ACHN (cell line): ENCODE data around the gene DYNLRB1.
"Not testable (repeated sequence)": the region's sequence is repeated elsewhere in the genome, so short reads cannot be mapped to it uniquely, and the experiment has no call there.

Source experiments
- DNase-seq: peaks from one replicate; pipeline ENCODE4 v3.0.0-alpha.2; 2015
- in situ Hi-C: cut with HindIII; loops from 2 replicates; pipeline ENCODE4 v1.10.0; 2017; ENCODE audit warnings: low sequenced_read_pairs, low pct_ligation_motif_present, low pct_unique_long_range_greater_than_20kb

DYNLRB1 gene

DNA sequence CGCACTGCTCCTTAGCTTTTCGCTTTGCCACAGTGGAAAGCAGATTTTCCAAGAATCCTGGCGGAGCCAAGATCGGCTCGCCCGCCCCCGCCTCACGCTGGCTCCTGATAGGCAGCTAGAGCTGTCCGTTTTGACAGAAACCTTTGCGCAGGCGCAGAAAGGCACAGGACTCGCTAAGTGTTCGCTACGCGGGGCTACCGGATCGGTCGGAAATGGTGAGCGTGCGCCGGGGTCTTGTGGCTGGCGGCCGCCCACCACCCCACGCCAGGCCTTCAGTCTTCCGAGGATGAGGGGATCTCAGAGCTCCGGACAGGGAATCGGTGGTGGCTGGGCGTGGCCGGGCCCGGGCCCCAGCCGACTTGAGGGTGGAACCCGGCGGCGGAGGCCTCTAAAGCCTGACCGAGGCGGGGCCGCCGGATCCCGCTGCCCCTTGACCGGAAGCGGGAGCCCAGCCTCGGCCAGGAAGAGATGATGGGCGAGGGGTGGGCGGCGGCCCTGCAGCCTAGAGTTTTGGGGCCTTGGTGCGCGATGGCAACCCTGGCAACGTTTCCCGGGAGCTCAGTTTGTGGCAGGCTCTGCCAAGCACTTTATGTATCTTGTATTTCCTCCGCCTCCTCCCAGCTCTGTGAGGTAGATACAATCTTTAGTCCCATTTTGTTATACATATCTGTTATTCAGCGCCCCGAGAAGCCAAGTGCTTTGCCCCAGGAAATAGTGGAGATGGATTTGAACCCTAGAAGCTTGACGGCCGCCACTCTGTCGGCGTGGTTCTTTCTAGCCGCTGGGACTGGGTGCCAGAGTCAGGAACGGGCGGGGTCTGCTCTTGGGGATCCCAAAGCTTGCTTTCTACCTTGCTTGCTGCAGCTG, at the start of gene DYNLRB1:
TSS of gene DYNLRB1 (plus strand) at position 176 of the 867 bp plus-strand sequence. CDS start at position 213, 37 bp downstream.
- DNase-seq: peak; percentile 96
- in situ Hi-C loops: no loop called here

DNA sequence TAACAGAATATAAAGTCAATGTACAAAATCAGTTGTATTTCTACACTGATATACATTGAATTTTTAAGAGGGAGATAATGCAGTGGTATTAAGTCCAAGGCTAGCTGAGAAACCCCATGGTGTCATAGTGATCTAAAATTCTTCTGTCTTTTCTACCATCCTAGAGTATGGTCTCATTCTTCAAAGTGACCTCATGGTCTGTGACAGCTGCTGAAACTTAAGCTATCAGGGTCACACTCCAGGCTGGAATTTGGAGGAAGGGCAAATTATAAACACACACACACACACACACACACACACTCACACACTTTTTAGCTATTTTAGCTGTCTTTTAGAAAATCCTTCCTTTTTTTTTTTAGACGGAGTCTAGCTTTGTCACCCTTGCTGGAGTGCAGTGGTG, 47.3 kb upstream of the DYNLRB1 start:
- DNase-seq: no peak
- in situ Hi-C loops: no loop called here

DNA sequence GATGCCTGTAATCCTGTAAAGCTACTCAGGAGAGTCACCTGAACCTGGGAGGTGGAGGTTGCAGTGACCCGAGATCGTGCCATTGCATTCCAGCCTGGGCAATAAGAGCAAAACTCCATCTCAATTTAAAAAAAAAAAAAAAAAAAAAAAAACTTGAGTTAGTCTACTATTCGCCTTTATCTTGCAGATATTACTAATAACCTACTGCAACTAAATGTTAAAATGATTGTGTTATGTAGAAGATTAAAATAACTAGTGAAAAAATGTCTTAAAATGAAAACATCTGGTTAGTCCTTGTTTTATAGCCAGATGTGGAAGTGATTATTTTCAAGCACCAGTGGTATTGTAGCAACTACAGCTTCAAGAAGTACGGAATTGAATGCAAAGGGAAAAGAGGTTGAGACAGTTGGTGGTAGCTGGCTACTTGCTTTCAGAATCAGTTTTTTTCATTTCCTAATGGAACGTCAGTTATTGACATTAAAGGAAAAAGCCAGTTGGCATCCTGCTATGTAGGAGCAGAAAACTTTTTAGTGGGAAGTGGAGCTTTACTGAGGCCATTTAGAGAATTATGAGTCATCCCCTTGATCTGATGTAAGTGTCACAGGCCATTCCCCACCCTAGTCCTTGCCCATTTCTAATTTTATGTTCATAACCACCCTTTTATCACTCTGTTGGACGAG, 43.8 kb upstream of the DYNLRB1 start:
- peak; percentile 10 for DNase-seq
- in situ Hi-C loops: no loop called here

GRCh38 chr20:34473262-34473883, 42.8 kb upstream of the DYNLRB1 start:
- in situ Hi-C loops: no loop called here

DNA sequence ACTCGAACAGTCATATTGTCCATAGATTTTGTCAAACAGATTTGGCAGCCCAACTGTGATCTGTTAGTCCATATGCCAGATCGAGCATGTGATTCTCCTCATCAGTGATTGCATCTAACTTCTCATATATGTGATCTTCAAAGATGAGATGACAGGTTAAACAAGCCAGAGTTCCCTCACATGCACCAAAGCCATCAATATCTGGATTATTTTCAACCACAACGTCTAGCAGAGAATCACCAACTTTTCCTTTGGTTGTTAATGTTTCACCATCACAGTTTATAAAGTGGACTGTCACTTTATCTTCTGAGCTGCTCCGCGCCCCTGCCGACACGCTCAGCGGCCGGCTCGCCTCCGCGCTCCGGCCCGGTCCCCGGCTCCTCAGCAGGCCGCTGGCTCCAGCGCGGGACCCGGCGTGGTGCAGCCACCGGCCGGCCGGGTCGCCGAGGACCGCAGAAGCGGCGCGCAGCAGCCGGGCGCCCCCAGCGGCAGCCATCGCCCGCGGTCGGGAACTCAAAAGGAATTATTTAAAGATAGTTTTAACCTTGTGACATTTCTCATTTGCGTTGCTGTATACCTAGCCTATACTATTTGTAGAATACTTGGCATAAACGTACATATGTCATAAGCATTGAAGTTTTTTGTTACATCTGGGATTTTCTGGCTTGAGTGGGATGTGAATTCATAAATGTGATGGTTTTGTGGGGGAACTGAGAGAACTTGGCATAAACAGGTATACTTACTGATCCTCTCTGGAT, 40.1 kb upstream of the DYNLRB1 start:
- DNase-seq: peak; percentile 46
- in situ Hi-C loops: no loop called here

More at GRCh38 chr20:34473262-34473883, 42.8 kb upstream of the DYNLRB1 start:
- DNase-seq: peak; percentile 44

DNA sequence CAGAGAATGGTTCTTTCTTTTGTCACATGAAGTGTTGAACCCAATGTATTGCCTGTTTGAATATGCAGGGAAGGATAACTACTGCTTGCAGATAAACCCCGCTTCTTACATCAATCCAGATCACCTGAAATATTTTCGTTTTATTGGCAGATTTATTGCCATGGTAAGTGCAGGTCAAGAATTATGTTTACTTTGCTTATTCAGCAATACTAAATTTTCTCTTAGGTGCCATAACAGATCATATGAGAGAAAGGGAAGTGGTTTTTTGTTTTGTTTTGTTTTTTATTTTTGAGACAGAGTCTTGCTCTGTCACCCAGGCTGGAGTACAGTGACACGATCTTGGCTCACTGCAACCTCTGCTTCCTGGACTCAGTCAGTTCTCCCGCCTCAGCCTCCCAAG, 36.6 kb upstream of the DYNLRB1 start:
- in situ Hi-C loops: no loop called here
- DNase-seq: no peak

DNA sequence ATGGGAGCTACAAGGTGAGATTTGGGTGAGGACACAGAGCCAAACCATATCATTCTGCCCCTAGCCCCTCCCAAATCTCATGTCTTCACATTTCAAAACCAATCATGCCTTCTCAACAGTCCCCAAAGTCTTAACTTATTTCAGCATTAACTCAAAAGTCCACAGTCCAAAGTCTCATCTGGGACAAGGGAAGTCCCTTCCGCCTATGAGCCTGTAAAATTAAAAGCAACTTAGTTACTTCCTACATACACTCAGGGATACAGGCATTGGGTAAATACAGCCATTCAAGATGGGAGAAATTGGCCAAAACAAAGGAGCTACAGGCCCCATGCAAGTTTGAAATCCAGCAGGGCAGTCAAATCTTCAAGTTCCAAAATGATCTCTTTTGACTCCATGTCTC, 34.1 kb upstream of the DYNLRB1 start:
- in situ Hi-C loops, DNase-seq: not testable (repeated sequence)

DNA sequence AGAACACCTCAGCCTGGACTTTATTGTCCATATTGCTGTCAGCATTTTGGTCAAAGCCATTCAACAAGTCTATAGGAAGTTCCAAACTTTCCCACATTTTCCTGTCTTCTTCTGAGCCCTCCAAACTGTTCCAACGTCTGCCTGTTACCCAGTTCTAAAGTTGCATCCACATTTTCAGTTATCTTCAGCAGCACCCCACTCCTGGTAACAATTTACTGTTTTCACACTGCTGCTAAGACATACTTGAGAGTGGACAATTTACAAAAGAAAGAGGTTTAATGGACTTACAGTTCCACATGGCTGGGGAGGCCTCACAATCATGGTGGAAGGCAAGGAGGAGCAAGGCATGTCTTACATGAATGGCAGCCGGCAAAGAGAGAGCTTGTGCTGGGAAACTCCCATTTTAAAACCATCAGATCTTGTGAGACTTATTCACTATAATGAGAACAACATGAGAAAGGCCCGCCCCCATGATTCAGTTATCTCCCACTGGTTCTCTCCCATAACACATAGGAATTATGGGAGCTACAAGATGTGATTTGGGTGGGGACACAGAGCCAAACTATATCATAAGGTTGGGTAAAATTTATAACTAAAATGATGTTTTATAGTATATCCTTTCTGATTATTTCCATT, 32.5 kb upstream of the DYNLRB1 start:
- in situ Hi-C loops, DNase-seq: not testable (repeated sequence)

DNA sequence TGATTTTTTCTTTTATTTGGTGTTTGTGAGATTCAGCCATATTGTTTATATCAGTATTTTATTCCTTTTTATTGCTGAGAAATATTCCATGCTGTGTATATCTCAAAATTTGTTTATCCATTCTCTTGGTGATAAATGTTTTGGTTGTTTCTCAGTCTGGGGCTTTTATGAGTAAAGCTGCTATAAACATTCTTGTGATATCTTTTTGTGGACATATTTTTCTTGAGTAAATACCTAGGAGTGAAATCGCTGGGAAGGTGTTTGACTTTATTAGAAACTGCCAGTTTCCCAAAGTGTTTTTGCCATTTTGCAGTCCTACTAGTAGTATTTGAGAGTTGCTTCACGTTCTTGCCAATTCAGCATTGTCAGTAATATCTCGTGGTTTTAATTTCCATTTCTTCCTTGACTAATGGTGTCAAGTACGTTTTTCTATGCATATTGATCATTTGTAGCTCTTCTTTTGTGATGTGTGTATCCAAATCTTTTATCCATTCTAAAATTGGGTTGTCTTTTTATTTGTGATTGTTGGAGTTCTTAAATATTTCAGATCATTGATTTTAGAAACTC, 31.1 kb upstream of the DYNLRB1 start:
- DNase-seq: no peak
- in situ Hi-C loops: no loop called here

GRCh38 chr20:34491226-34491931, 24.8 kb upstream of the DYNLRB1 start:
- in situ Hi-C loops: no loop called here
- no peak for DNase-seq

GRCh38 chr20:34491932-34492509, 24.2 kb upstream of the DYNLRB1 start:
- no peak for DNase-seq
- in situ Hi-C loops: no loop called here

DNA sequence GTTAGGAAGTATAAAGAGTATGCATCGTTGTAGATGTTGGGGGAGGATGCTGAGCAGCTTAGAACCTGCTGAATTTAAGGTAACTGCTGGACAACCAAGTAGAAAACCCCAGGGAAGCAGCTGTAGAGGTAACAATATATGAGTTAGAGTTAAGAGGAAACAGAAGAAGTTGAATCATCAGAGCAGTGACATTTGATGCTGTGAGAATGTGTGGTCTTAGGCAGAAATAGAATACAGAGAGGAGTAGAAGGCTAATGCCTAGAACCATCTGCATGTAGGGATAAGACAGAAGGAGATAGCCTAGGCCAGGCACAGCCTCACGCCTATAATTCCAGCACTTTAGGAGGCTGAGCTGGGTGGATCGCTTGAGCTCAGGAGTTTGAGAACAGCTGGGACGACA, 22.6 kb upstream of the DYNLRB1 start:
- in situ Hi-C loops: no loop called here
- no peak for DNase-seq

GRCh38 chr20:34495307-34495706, 20.9 kb upstream of the DYNLRB1 start:
- no peak for DNase-seq
- in situ Hi-C loops: no loop called here

DNA sequence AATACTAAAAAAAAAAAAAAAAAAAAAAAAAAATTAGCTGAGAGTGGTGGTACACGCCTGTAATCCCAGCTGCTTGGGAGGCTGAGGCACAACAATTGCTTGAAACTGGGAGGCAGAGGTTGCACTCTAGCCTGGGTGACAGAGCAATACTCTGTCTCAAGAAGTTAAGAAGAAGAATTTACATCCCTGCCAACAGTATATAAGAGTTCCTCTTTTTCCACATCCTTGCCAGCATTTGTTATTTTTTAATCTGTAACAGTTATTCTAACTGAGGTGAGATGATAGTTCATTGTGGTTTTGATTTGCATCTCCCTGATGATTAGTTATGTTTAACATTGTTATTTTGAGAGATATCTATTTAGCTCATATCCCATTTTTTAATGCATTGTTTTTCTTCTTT, 20.3 kb upstream of the DYNLRB1 start:
- no peak for DNase-seq
- in situ Hi-C loops: no loop called here

- in situ Hi-C loops, DNase-seq: not testable (repeated sequence)
Measured at GRCh38 chr20:34497596-34497995, 18.6 kb upstream of the DYNLRB1 start.

- no peak for DNase-seq
- in situ Hi-C loops: no loop called here
Measured at GRCh38 chr20:34500823-34501222, 15.4 kb upstream of the DYNLRB1 start.

DNA sequence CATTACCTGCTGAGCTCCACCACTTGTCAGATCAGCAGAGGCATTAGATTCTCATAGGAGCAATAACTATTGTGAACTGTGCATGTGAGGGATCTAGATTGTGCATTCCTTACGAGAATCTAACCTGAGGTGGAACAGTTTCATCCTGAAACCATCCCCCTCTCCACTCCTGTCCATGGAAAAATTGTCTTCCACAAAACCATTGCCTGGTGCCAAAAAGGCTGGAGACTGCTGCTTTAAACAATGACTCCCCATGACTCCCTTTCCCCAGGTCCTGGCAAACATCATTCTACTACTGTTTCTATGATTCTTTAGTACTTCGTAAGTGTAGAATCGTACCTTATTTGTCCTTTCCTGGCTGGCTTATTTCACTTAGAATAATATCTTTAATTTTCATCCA, 9.7 kb upstream of the DYNLRB1 start:
- in situ Hi-C loops: no loop called here

More for the DNA sequence above, 9.7 kb upstream of the DYNLRB1 start:
- DNase-seq: no peak
